GM12878 (cell line): ENCODE measurements around the gene PPM1N.

Experiments
- ATF7 ChIP-seq: fragments of 450-650 bp; IDR thresholded peaks from 2 replicates; pipeline ENCODE4 v1.6.1; 2016; ENCODE audit warnings: low read depth, mild to moderate bottlenecking
- BRCA1 ChIP-seq: IDR thresholded peaks from 2 replicates; pipeline ENCODE4 v1.6.1; 2011; ENCODE audit warnings: low read depth, low read length, improper control_type of control experiment
- CEBPB ChIP-seq, 2 experiments: fragments of 150-350 bp in 1 of 2; IDR thresholded peaks; 2 replicates each; pipeline ENCODE4 v1.6.1; 2012 to 2014; ENCODE audit warnings: low read depth in 2 of 2, low read length in 2 of 2, borderline replicate concordance in 1 of 2, inconsistent platforms in 1 of 2
- CTCF ChIP-seq, 3 experiments: IDR thresholded peaks in 2 of 3; conservative IDR thresholded peaks in 1 of 3; 2 replicates each; pipeline ENCODE4 v1.5.1; 2011; ENCODE audit warnings: low read depth in 3 of 3, low read length in 3 of 3, mild to moderate bottlenecking in 3 of 3, control low read depth in 2 of 3, moderate library complexity in 2 of 3, inconsistent platforms in 1 of 3, mixed read lengths in 1 of 3; ENCODE audit not compliant: control insufficient read depth in 2 of 3, insufficient read depth in 1 of 3; ENCODE audit errors: extremely low read depth in 1 of 3
- EED ChIP-seq: sonication (generic); IDR thresholded peaks from 2 replicates; pipeline ENCODE4 v1.6.1; 2016; ENCODE audit warnings: antibody characterized with exemption, low read depth
- JUND ChIP-seq: IDR thresholded peaks from 2 replicates; pipeline ENCODE4 v1.6.1; 2012; ENCODE audit warnings: low read depth, mild to moderate bottlenecking, low read length, improper control_type of control experiment, moderate library complexity
- KAT2A ChIP-seq: conservative IDR thresholded peaks from 2 replicates; pipeline ENCODE4 v1.6.1; 2011; ENCODE audit warnings: low read depth, low read length; ENCODE audit not compliant: control insufficient read depth
- MYC ChIP-seq: IDR thresholded peaks from 2 replicates; pipeline ENCODE4 v1.6.1; 2011; ENCODE audit warnings: mild to moderate bottlenecking, low read length, moderate library complexity, inconsistent platforms; ENCODE audit not compliant: insufficient read depth, insufficient replicate concordance, insufficient read length, severe bottlenecking
- POLR2A ChIP-seq: IDR thresholded peaks from 2 replicates; pipeline ENCODE4 v1.6.1; 2011; ENCODE audit warnings: low read depth, mild to moderate bottlenecking, low read length
- POLR2AphosphoS5 ChIP-seq: IDR thresholded peaks from 2 replicates; pipeline ENCODE4 v1.6.1; 2011; ENCODE audit warnings: mild to moderate bottlenecking, low read length, inconsistent platforms
- SPI1 ChIP-seq: IDR thresholded peaks from 2 replicates; pipeline ENCODE4 v1.6.1; 2011; ENCODE audit warnings: low read depth, mild to moderate bottlenecking, low read length, moderate library complexity, borderline replicate concordance; ENCODE audit not compliant: insufficient read depth
- SUZ12 ChIP-seq: fragments of 200-600 bp; sonication (generic); IDR thresholded peaks from one replicate; pipeline ENCODE4 v1.6.1; 2018; ENCODE audit warnings: antibody characterized with exemption, mild to moderate bottlenecking; ENCODE audit not compliant: unreplicated experiment
- TAF1 ChIP-seq: IDR thresholded peaks from 2 replicates; pipeline ENCODE4 v1.6.1; 2011; ENCODE audit warnings: mild to moderate bottlenecking, low read depth, low read length, borderline replicate concordance
- YY1 ChIP-seq: IDR thresholded peaks from 2 replicates; pipeline ENCODE4 v1.6.1; 2011; ENCODE audit warnings: low read depth, mild to moderate bottlenecking, low read length

- no peak for TF ChIP-seq BRCA1
- no peak for TF ChIP-seq TAF1
- no peak for TF ChIP-seq CEBPB (IDR thresholded peaks at IDR 0.05; ENCODE audit: borderline replicate concordance in 1 of 2, low read depth in 2 of 2, low read length in 2 of 2)
- no peak for TF ChIP-seq CTCF (IDR thresholded peaks at IDR 0.05 in 2 of 3, conservative IDR thresholded peaks at IDR 0.05 in 1 of 3; ENCODE audit: control insufficient read depth in 2 of 3, extremely low read depth in 1 of 3, insufficient read depth in 1 of 3, low read depth in 3 of 3, low read length in 3 of 3)
- TF ChIP-seq JUND = no peak
- no peak for TF ChIP-seq MYC
- no peak for TF ChIP-seq SUZ12
- TF ChIP-seq YY1 = no peak
- TF ChIP-seq SPI1 = no peak
- TF ChIP-seq EED = no peak
- TF ChIP-seq ATF7 = no peak
- no peak for TF ChIP-seq POLR2AphosphoS5
- TF ChIP-seq POLR2A = no peak
- TF ChIP-seq KAT2A = no peak
Observed at GRCh38 chr19:45467115-45467455, 31.2 kb upstream of the PPM1N start.
